Duodenal mucosa (tissue), 2 donors: Measurements from ENCODE around the gene GOLIM4.

Source experiments
- H3K27ac ChIP-seq: one replicate; pipeline ENCODE4 v1.7.0; 2013; ENCODE audit warnings: low read depth, low read length
- H3K27me3 ChIP-seq, 2 donors: one replicate each; pipeline ENCODE4 v1.7.0; 2013; ENCODE audit warnings: low read length in 2 of 2, control low read depth in 1 of 2; ENCODE audit not compliant: insufficient read depth in 2 of 2, control insufficient read depth in 1 of 2
- H3K36me3 ChIP-seq, 2 donors: one replicate each; pipeline ENCODE4 v1.7.0; 2013; ENCODE audit warnings: low read length in 2 of 2, control low read depth in 1 of 2; ENCODE audit not compliant: insufficient read depth in 2 of 2, control insufficient read depth in 1 of 2
- H3K4me1 ChIP-seq, 2 donors: one replicate each; pipeline ENCODE4 v1.7.0; 2013; ENCODE audit warnings: low read length in 2 of 2, control low read depth in 1 of 2; ENCODE audit not compliant: insufficient read depth in 2 of 2, control insufficient read depth in 1 of 2
- H3K4me3 ChIP-seq, 2 donors: one replicate each; pipeline ENCODE4 v1.7.0; 2013; ENCODE audit warnings: low read length in 2 of 2, low read depth in 1 of 2
- H3K9ac ChIP-seq, 2 donors: one replicate each; pipeline ENCODE4 v1.7.0; 2013; ENCODE audit warnings: low read length in 2 of 2, low read depth in 1 of 2
- H3K9me3 ChIP-seq, 2 donors: one replicate each; pipeline ENCODE4 v1.7.0; 2013; ENCODE audit warnings: low read length in 2 of 2, control low read depth in 1 of 2; ENCODE audit not compliant: control insufficient read depth in 1 of 2

Gene GOLIM4

GRCh38 chr3:168123201-168124176, 27.8 kb upstream of the GOLIM4 start:
- Histone ChIP-seq H3K27ac (no peak overlapping the region), H3K4me3 (no peak overlapping the region), H3K9me3 (no peaks in the 10 kb centered on the region), H3K9ac (no peak overlapping the region), H3K36me3 (no peaks in the 10 kb centered on the region), H3K27me3 (no peaks in the 10 kb centered on the region), H3K4me1 (no peaks in the 10 kb centered on the region)

GRCh38 chr3:168121184-168122017, 25.7 kb upstream of the GOLIM4 start:
- Histone ChIP-seq H3K9ac (no peak overlapping the region), H3K4me3 (no peak overlapping the region), H3K27me3 (no peaks in the 10 kb centered on the region), H3K36me3 (no peaks in the 10 kb centered on the region), H3K4me1 (peaks cover 0 to 10% of the 10 kb centered on the region in 2 donors), H3K9me3 (no peaks in the 10 kb centered on the region), H3K27ac (no peak overlapping the region)

GRCh38 chr3:168117853-168118313, 22.2 kb upstream of the GOLIM4 start:
- H3K4me3 ChIP-seq = no peak overlapping the region
- peaks cover 0 to 10% of the 10 kb centered on the region in 2 donors for H3K4me1 ChIP-seq
- no peaks in the 10 kb centered on the region for H3K36me3 ChIP-seq
- no peaks in the 10 kb centered on the region for H3K27me3 ChIP-seq
- no peak overlapping the region for H3K9ac ChIP-seq
- no peak overlapping the region for H3K27ac ChIP-seq
- no peaks in the 10 kb centered on the region for H3K9me3 ChIP-seq

GRCh38 chr3:168117059-168117458, 21.3 kb upstream of the GOLIM4 start:
- Histone ChIP-seq H3K4me3 (no peak overlapping the region), H3K9ac (no peak overlapping the region), H3K27me3 (no peaks in the 10 kb centered on the region), H3K9me3 (no peaks in the 10 kb centered on the region), H3K4me1 (peaks cover 0 to 10% of the 10 kb centered on the region in 2 donors), H3K36me3 (no peaks in the 10 kb centered on the region), H3K27ac (no peak overlapping the region)

- Histone ChIP-seq H3K27me3 (no peaks in the 10 kb centered on the region), H3K27ac (no peak overlapping the region), H3K36me3 (no peaks in the 10 kb centered on the region), H3K4me3 (no peak overlapping the region), H3K9me3 (peaks cover 0 to 2% of the 10 kb centered on the region in 2 donors), H3K9ac (no peak overlapping the region), H3K4me1 (peaks cover 0 to 10% of the 10 kb centered on the region in 2 donors)
Measured at GRCh38 chr3:168116279-168116678, 20.6 kb upstream of the GOLIM4 start.

GRCh38 chr3:168113848-168114247, 18.1 kb upstream of the GOLIM4 start:
- H3K4me1 ChIP-seq = peaks cover 0 to 10% of the 10 kb centered on the region in 2 donors
- H3K27me3 ChIP-seq = no peaks in the 10 kb centered on the region
- no peak overlapping the region for H3K27ac ChIP-seq
- no peak overlapping the region for H3K9ac ChIP-seq
- no peak overlapping the region for H3K4me3 ChIP-seq
- H3K36me3 ChIP-seq = no peaks in the 10 kb centered on the region
- peaks cover 0 to 2% of the 10 kb centered on the region in 2 donors for H3K9me3 ChIP-seq

GRCh38 chr3:168112894-168113293, 17.2 kb upstream of the GOLIM4 start:
- H3K4me1 ChIP-seq = peaks cover 0 to 8% of the 10 kb centered on the region in 2 donors
- no peaks in the 10 kb centered on the region for H3K27me3 ChIP-seq
- H3K4me3 ChIP-seq = no peak overlapping the region
- no peak overlapping the region for H3K9ac ChIP-seq
- H3K9me3 ChIP-seq = peaks cover 0 to 2% of the 10 kb centered on the region in 2 donors
- no peaks in the 10 kb centered on the region for H3K36me3 ChIP-seq
- H3K27ac ChIP-seq = no peak overlapping the region

- no peak overlapping the region for H3K27ac ChIP-seq
- H3K9me3 ChIP-seq = no peaks in the 10 kb centered on the region
- no peaks in the 10 kb centered on the region for H3K36me3 ChIP-seq
- no peak overlapping the region for H3K9ac ChIP-seq
- H3K27me3 ChIP-seq = no peaks in the 10 kb centered on the region
- peaks cover 0 to 9% of the 10 kb centered on the region in 2 donors for H3K4me1 ChIP-seq
- no peak overlapping the region for H3K4me3 ChIP-seq
Measured at GRCh38 chr3:168104361-168104760, 8.6 kb upstream of the GOLIM4 start.

- Histone ChIP-seq H3K9ac (no peak overlapping the region), H3K27ac (no peak overlapping the region), H3K4me3 (no peak overlapping the region), H3K36me3 (no peaks in the 10 kb centered on the region), H3K27me3 (no peaks in the 10 kb centered on the region), H3K9me3 (no peaks in the 10 kb centered on the region), H3K4me1 (peaks cover 0 to 9% of the 10 kb centered on the region in 2 donors)
Measured at GRCh38 chr3:168102735-168103410, 7.1 kb upstream of the GOLIM4 start.
